Neural progenitor cell (in vitro differentiated cells): ENCODE measurements around the gene UPP2. TPM values are rescaled to one million over a fixed set of nuclear protein-coding genes. Genes with fewer than 3 reads are reported as not detected.

Source experiments
- DNase-seq: peaks from one replicate; pipeline ENCODE4 v3.0.0-alpha.2; 2016; ENCODE audit warnings: low spot score
- H2AFZ ChIP-seq: fragments of 200-600 bp; sonication (generic); replicated peaks from 2 replicates; pipeline ENCODE4 v1.6.1; 2016; ENCODE audit warnings: antibody characterized with exemption
- H3F3A ChIP-seq: fragments of 200-600 bp; sonication (generic); 2 replicates; pipeline ENCODE4 v1.6.1; 2016; ENCODE audit warnings: antibody characterized with exemption, low read depth
- H3K27ac ChIP-seq: fragments of 200-600 bp; sonication (generic); 2 replicates; pipeline ENCODE4 v1.5.1; 2016; ENCODE audit warnings: mild to moderate bottlenecking
- H3K27me3 ChIP-seq: fragments of 200-600 bp; sonication (generic); 2 replicates; pipeline ENCODE4 v1.6.1; 2016; ENCODE audit warnings: mild to moderate bottlenecking, moderate library complexity
- H3K36me3 ChIP-seq: fragments of 200-600 bp; sonication (generic); 2 replicates; pipeline ENCODE4 v1.5.1; 2016
- H3K4me1 ChIP-seq: fragments of 200-600 bp; sonication (generic); 2 replicates; pipeline ENCODE4 v1.6.1; 2016; ENCODE audit warnings: mixed run types
- H3K4me2 ChIP-seq: fragments of 200-600 bp; sonication (generic); 2 replicates; pipeline ENCODE4 v1.6.1; 2016
- H3K4me3 ChIP-seq: fragments of 200-600 bp; sonication (generic); 2 replicates; pipeline ENCODE4 v1.5.1; 2016
- H3K79me2 ChIP-seq: fragments of 200-600 bp; sonication (generic); 2 replicates; pipeline ENCODE4 v1.6.1; 2016; ENCODE audit warnings: low read depth
- H3K9ac ChIP-seq: fragments of 200-600 bp; sonication (generic); 2 replicates; pipeline ENCODE4 v1.6.1; 2016
- H3K9me3 ChIP-seq: fragments of 200-600 bp; sonication (generic); 2 replicates; pipeline ENCODE4 v1.5.1; 2016; ENCODE audit warnings: low read depth
- H4K20me1 ChIP-seq: fragments of 200-600 bp; sonication (generic); 2 replicates; pipeline ENCODE4 v1.6.1; 2016; ENCODE audit warnings: low read depth
- H3K27ac Mint-ChIP-seq: 3 replicates; pipeline ENCODE4 v1.8.0; 2021; ENCODE audit warnings: mixed read lengths
- H3K27me3 Mint-ChIP-seq: 2 replicates; pipeline ENCODE4 v1.8.0; 2022; ENCODE audit warnings: low read depth, mild to moderate bottlenecking, inconsistent platforms, moderate library complexity, mixed read lengths; ENCODE audit not compliant: insufficient read depth
- H3K36me3 Mint-ChIP-seq: 3 replicates; pipeline ENCODE4 v1.8.0; 2021; ENCODE audit warnings: mixed read lengths
- H3K4me1 Mint-ChIP-seq: 3 replicates; pipeline ENCODE4 v1.8.0; 2021; ENCODE audit warnings: mixed read lengths
- H3K4me3 Mint-ChIP-seq: 3 replicates; pipeline ENCODE4 v1.8.0; 2021; ENCODE audit warnings: mild to moderate bottlenecking, moderate library complexity, mixed read lengths
- H3K9me3 Mint-ChIP-seq: 3 replicates; pipeline ENCODE4 v1.8.0; 2020; ENCODE audit warnings: mixed read lengths
- EZH2 ChIP-seq: fragments of 200-600 bp; sonication (generic); IDR thresholded peaks from 2 replicates; pipeline ENCODE4 v1.6.1; 2017; ENCODE audit warnings: antibody characterized with exemption, mild to moderate bottlenecking, moderate library complexity
- EZH2phosphoT487 ChIP-seq: fragments of 200-600 bp; sonication (generic); IDR thresholded peaks from 2 replicates; pipeline ENCODE4 v1.6.1; 2017; ENCODE audit warnings: antibody characterized with exemption
- total RNA-seq: library from RNA; depleted of rRNA; stranded (reverse); fragments of >200 nt; gene quantifications from 2 replicates; pipeline ENCODE4 v1.2.3, GENCODE V29; 2015; ENCODE audit warnings: low replicate concordance
- TF ChIP-seq, protein P1 (sequence below): fragments of 200-600 bp; sonication (generic); IDR thresholded peaks from 2 replicates; pipeline ENCODE4 v1.5.1; 2017; ENCODE audit warnings: antibody characterized with exemption, mild to moderate bottlenecking

The UPP2 gene
- total RNA-seq, 1 donor from 2014 or later: not detected

DNA sequence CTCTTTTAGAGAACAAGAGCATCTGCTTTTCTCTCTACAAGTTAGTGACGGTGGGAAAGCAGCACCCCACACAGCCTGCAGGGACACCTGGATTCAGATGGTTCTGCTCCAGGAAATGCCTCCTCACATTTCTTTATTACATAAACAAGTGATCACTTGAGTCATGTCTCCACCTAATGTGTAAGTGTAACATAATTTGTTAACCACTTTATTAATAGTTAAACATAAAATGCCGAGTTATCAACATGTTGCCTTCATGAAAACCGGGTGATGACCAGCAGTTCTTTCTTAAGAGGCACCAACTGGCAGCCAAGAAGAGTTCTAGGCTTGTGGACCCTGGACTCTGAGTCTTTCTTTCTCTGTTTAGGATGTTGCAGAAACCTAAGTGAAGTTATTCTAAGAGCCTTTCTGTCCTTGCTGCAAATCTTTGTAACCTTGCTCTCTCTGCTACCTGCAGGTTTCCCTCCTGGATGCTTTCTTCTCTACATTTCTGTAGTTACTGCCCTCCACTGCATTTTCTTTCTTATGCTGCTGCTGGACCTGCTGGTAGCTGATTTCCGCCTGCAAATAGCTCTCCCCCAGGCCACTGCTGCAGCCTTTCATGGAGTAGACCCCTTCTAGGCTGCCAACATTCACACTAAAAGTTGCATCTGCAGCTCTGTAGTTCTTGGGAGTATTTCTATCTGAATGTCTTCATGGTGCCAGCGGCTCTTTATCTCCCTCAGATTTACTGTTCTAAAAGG is 24.3 kb downstream of the UPP2 start:
- H3K36me3 ChIP-seq: no peaks in the 10 kb centered on the region
- no peaks in the 10 kb centered on the region for H3K36me3 Mint-ChIP-seq
- TF ChIP-seq EZH2 (no peak), EZH2phosphoT487 (no peak)
- TF ChIP-seq, protein P1, sequence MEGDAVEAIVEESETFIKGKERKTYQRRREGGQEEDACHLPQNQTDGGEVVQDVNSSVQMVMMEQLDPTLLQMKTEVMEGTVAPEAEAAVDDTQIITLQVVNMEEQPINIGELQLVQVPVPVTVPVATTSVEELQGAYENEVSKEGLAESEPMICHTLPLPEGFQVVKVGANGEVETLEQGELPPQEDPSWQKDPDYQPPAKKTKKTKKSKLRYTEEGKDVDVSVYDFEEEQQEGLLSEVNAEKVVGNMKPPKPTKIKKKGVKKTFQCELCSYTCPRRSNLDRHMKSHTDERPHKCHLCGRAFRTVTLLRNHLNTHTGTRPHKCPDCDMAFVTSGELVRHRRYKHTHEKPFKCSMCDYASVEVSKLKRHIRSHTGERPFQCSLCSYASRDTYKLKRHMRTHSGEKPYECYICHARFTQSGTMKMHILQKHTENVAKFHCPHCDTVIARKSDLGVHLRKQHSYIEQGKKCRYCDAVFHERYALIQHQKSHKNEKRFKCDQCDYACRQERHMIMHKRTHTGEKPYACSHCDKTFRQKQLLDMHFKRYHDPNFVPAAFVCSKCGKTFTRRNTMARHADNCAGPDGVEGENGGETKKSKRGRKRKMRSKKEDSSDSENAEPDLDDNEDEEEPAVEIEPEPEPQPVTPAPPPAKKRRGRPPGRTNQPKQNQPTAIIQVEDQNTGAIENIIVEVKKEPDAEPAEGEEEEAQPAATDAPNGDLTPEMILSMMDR: no peak
- no peak overlapping the region for H3K4me3 Mint-ChIP-seq
- H3K9ac ChIP-seq: no peak overlapping the region
- no peaks in the 10 kb centered on the region for H3K27me3 ChIP-seq
- no peaks in the 10 kb centered on the region for H3F3A ChIP-seq
- DNase-seq: no peak
- no peak overlapping the region for H3K4me3 ChIP-seq
- H3K4me1 Mint-ChIP-seq: no peaks in the 10 kb centered on the region
- no peak overlapping the region for H3K27ac ChIP-seq
- no peak overlapping the region for H3K4me2 ChIP-seq
- H3K9me3 Mint-ChIP-seq: no peaks in the 10 kb centered on the region
- H3K4me1 ChIP-seq: no peaks in the 10 kb centered on the region
- no peak overlapping the region for H2AFZ ChIP-seq
- H3K27me3 Mint-ChIP-seq: peaks cover 2% of the 10 kb centered on the region
- H3K27ac Mint-ChIP-seq: no peak overlapping the region
- no peaks in the 10 kb centered on the region for H4K20me1 ChIP-seq
- no peaks in the 10 kb centered on the region for H3K79me2 ChIP-seq
- H3K9me3 ChIP-seq: no peaks in the 10 kb centered on the region

DNA sequence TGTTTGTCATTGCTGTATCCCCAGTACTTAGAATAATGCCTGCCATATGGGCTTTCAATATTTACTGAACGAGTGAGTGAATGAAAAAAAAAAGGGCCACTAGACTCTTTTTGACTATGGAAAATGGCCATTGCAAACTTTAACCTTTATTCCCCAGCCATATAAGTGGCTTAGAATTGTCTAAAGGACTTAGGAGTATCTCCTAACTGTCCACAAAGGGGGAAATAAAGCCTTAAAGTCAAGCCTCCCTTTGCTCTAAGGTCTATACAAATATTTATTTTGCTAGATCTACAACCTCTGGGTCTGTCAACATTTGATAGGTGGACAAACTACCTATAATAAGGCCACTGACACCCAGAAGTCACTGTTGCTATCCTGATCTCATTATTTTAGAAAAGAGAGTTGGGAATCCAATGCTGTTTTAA is 25.7 kb downstream of the UPP2 start:
- H3K9ac ChIP-seq: no peak overlapping the region
- no peaks in the 10 kb centered on the region for H3K4me1 Mint-ChIP-seq
- TF ChIP-seq EZH2 (no peak), EZH2phosphoT487 (no peak)
- TF ChIP-seq, protein P1: no peak
- no peaks in the 10 kb centered on the region for H3K9me3 ChIP-seq
- H3K4me3 Mint-ChIP-seq: no peak overlapping the region
- no peaks in the 10 kb centered on the region for H3K4me1 ChIP-seq
- no peaks in the 10 kb centered on the region for H3K9me3 Mint-ChIP-seq
- H3K36me3 ChIP-seq: no peaks in the 10 kb centered on the region
- no peak for DNase-seq
- no peak overlapping the region for H3K4me3 ChIP-seq
- H2AFZ ChIP-seq: no peak overlapping the region
- no peaks in the 10 kb centered on the region for H3K27me3 ChIP-seq
- no peaks in the 10 kb centered on the region for H3K79me2 ChIP-seq
- no peak overlapping the region for H3K27ac Mint-ChIP-seq
- no peak overlapping the region for H3K27ac ChIP-seq
- H3K36me3 Mint-ChIP-seq: no peaks in the 10 kb centered on the region
- no peaks in the 10 kb centered on the region for H4K20me1 ChIP-seq
- no peaks in the 10 kb centered on the region for H3F3A ChIP-seq
- peaks cover 2% of the 10 kb centered on the region for H3K27me3 Mint-ChIP-seq
- no peak overlapping the region for H3K4me2 ChIP-seq

DNA sequence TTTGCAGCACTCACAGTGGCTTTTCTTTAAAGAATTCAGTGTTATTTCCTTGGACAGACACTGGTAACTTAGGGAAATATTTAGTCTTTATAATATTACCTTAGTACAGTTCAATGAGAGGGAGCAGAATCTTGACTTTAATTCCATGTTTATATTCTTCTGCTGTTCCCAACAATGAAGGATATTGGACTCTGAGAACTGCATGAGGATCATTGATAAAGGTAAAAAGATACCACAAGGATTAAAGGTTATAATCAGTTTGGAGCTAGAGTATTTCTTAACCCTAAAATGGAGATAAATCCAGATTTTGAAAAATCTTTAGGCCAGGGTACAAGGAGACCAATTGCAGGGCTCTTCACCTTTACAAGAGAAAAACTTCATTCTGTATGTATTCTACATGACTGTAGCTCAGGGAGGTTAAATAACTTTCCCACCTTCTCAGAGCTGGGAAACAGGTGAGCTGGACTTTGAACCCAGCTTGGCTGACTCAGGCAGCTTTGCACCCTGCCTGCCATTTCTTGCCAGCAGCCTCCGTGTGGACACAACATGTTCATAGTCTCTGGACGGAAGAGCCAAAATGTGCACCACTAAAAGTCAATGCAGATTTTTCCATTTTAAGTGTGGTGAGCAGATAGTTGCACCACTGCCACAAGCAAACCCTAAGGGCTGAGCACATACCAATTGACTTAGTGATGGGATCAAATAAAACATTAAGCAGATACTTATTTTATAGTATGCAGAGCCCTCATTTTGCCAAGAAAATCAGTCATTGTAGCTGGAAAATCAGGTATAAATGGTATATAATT is 26.7 kb downstream of the UPP2 start:
- DNase-seq: no peak
- no peaks in the 10 kb centered on the region for H3K36me3 Mint-ChIP-seq
- H3K4me2 ChIP-seq: no peak overlapping the region
- no peak overlapping the region for H2AFZ ChIP-seq
- no peaks in the 10 kb centered on the region for H3F3A ChIP-seq
- no peaks in the 10 kb centered on the region for H3K9me3 ChIP-seq
- H3K9me3 Mint-ChIP-seq: no peaks in the 10 kb centered on the region
- H3K79me2 ChIP-seq: no peaks in the 10 kb centered on the region
- H3K27ac ChIP-seq: no peak overlapping the region
- TF ChIP-seq EZH2phosphoT487: no peak
- no peak for TF ChIP-seq EZH2
- TF ChIP-seq, protein P1: no peak
- H3K4me3 ChIP-seq: no peak overlapping the region
- H3K27ac Mint-ChIP-seq: no peak overlapping the region
- no peaks in the 10 kb centered on the region for H4K20me1 ChIP-seq
- no peak overlapping the region for H3K9ac ChIP-seq
- no peak overlapping the region for H3K4me3 Mint-ChIP-seq
- H3K27me3 ChIP-seq: no peaks in the 10 kb centered on the region
- H3K4me1 Mint-ChIP-seq: no peaks in the 10 kb centered on the region
- H3K4me1 ChIP-seq: no peaks in the 10 kb centered on the region
- H3K36me3 ChIP-seq: no peaks in the 10 kb centered on the region
- H3K27me3 Mint-ChIP-seq: peaks cover 5% of the 10 kb centered on the region
